Panc1 (cell line): Measurements from ENCODE around the gene TSPAN14. TPM values are rescaled to one million over a fixed set of nuclear protein-coding genes. Genes with fewer than 3 reads are reported as not detected.

Experiments used
- ATAC-seq: fragments of 200-7000 bp; cut with Tn5 transposase; 2 replicates; pipeline ENCODE4 v1.9.1; 2020; ENCODE audit warnings: mild to moderate bottlenecking, moderate library complexity
- BruUV-seq: library from RNA; stranded (reverse); fragments of 400-500 nt; replicated peaks from 2 replicates; lab custom pipeline; 2021; lab: Mats Ljungman, UMichigan
- CTCF ChIA-PET: fragments of 300-600 bp; sonication (Branson Sonifier 250); formaldehyde crosslinking; loops from one replicate; lab custom pipeline; 2022; ENCODE audit warnings: antibody characterized with exemption; lab: Charles Lee
- POLR2A ChIA-PET: fragments of 300-600 bp; sonication (Branson Sonifier 250); formaldehyde crosslinking; loops from one replicate; lab custom pipeline; 2022; ENCODE audit warnings: antibody characterized with exemption; lab: Charles Lee
- DNase-seq: peaks from one replicate; pipeline ENCODE4 v3.0.0-alpha.2; 2010; ENCODE audit warnings: low read depth, low spot score
- H3K27ac ChIP-seq: 2 replicates; pipeline ENCODE4 v1.5.1; 2011; ENCODE audit warnings: mild to moderate bottlenecking, low read length, inconsistent platforms
- H3K27me3 ChIP-seq: fragments of 200-500 bp; sonication (Bioruptor generic); 2 replicates; pipeline ENCODE4 v1.6.0; 2014; ENCODE audit warnings: low read length, inconsistent platforms; ENCODE audit not compliant: control insufficient read depth, insufficient read depth
- H3K36me3 ChIP-seq: fragments of 200-500 bp; sonication (Bioruptor generic); 2 replicates; pipeline ENCODE4 v1.5.1; 2014; ENCODE audit warnings: inconsistent platforms, mild to moderate bottlenecking, low read length, moderate library complexity; ENCODE audit not compliant: control insufficient read depth, insufficient read depth
- H3K4me1 ChIP-seq: 2 replicates; pipeline ENCODE4 v1.5.1; 2011; ENCODE audit warnings: inconsistent platforms, mild to moderate bottlenecking, low read length, moderate library complexity; ENCODE audit not compliant: control insufficient read depth, insufficient read depth
- H3K4me3 ChIP-seq, 2 experiments: 2 replicates each; pipeline ENCODE4 v1.5.1; 2011 to 2012; ENCODE audit warnings: low read depth in 2 of 2, low read length in 2 of 2, mild to moderate bottlenecking in 2 of 2, inconsistent platforms in 1 of 2, moderate library complexity in 1 of 2
- H3K9me3 ChIP-seq: fragments of 200-500 bp; sonication (Bioruptor generic); 2 replicates; pipeline ENCODE4 v1.5.1; 2014; ENCODE audit warnings: low read depth, mild to moderate bottlenecking, inconsistent platforms, low read length, moderate library complexity; ENCODE audit not compliant: control insufficient read depth, insufficient read depth
- CTCF ChIP-seq: fragments of 450-650 bp; IDR thresholded peaks from 2 replicates; pipeline ENCODE4 v1.5.1; 2017; ENCODE audit warnings: mild to moderate bottlenecking
- POLR2AphosphoS5 ChIP-seq: IDR thresholded peaks from 2 replicates; pipeline ENCODE4 v1.6.1; 2012; ENCODE audit warnings: mild to moderate bottlenecking, low read depth, low read length, moderate library complexity
- REST ChIP-seq, 2 experiments: IDR thresholded peaks; 2 replicates each; pipeline ENCODE4 v1.6.1; 2011 to 2012; ENCODE audit warnings: low read depth in 2 of 2, control low read depth in 1 of 2, low read length in 1 of 2, mild to moderate bottlenecking in 1 of 2, moderate library complexity in 1 of 2; ENCODE audit not compliant: insufficient read depth in 1 of 2
- SIN3A ChIP-seq: IDR thresholded peaks from 2 replicates; pipeline ENCODE4 v1.6.1; 2012; ENCODE audit warnings: low read depth, mild to moderate bottlenecking, low read length, moderate library complexity, borderline replicate concordance; ENCODE audit not compliant: insufficient read depth
- TCF7L2 ChIP-seq: IDR thresholded peaks from 2 replicates; pipeline ENCODE4 v1.6.1; 2011; ENCODE audit warnings: mild to moderate bottlenecking, low read depth, low read length, inconsistent platforms
- in situ Hi-C: cut with HindIII; loops from 2 replicates; pipeline ENCODE4 v1.10.0; 2016; ENCODE audit warnings: low sequenced_read_pairs, low pct_unique_long_range_greater_than_20kb
- intact Hi-C: fragments of 100-400 bp; cut with micrococcal nuclease; formaldehyde crosslinking; loops from one replicate; pipeline ENCODE4 v1.10.0; 2022; ENCODE audit not compliant: unreplicated experiment
- total RNA-seq: library from RNA; stranded (reverse); gene quantifications from one replicate; pipeline ENCODE4 v1.2.1, GENCODE V29; 2021; ENCODE audit not compliant: unreplicated experiment

TSPAN14 gene
- total RNA-seq, 1 experiment from 2014 or later: 39.0 TPM

- H3K4me1 ChIP-seq: peaks cover 24% of the 10 kb centered on the region
- ChIA-PET CTCF (no interaction called here), POLR2A (interaction anchor here (0.6 kb wide), 1 partner anchor 40 kb away, joined by 3 read pairs; no protein-coding TSS in a partner anchor)
- in situ Hi-C loops: no loop called here
- no peaks in the 10 kb centered on the region for H3K27me3 ChIP-seq
- no peaks in the 10 kb centered on the region for H3K9me3 ChIP-seq
- intact Hi-C loops: no loop called here
- TF ChIP-seq TCF7L2 (no peak), SIN3A (no peak)
- H3K4me3 ChIP-seq: no peak overlapping the region
- no peaks in the 10 kb centered on the region for H3K36me3 ChIP-seq
- H3K27ac ChIP-seq: no peak overlapping the region
- no TSS peak for BruUV-seq
- ATAC-seq: no peak
- no peak for DNase-seq
These were observed 13.9 kb downstream of the TSPAN14 start for GRCh38 chr10:80468002-80468401.

GRCh38 chr10:80468806-80469421 lies 14.8 kb downstream of the TSPAN14 start:
- H3K36me3 ChIP-seq: no peaks in the 10 kb centered on the region
- H3K27ac ChIP-seq: no peak overlapping the region
- BruUV-seq: no TSS peak
- H3K27me3 ChIP-seq: no peaks in the 10 kb centered on the region
- TF ChIP-seq CTCF (no peak), SIN3A (no peak), TCF7L2 (no peak), POLR2AphosphoS5 (no peak), REST (IDR thresholded peaks at IDR 0.05; ENCODE audit: insufficient read depth in 1 of 2, low read depth in 2 of 2, low read length in 1 of 2) (no peak)
- DNase-seq (no peak), ATAC-seq (no peak)
- intact Hi-C loops: no loop called here
- no peak overlapping the region for H3K4me3 ChIP-seq
- POLR2A ChIA-PET: no interaction called here
- no peaks in the 10 kb centered on the region for H3K9me3 ChIP-seq
- in situ Hi-C loops: no loop called here
- CTCF ChIA-PET: interaction anchor here (0.6 kb wide), 2 partner anchors 91 to 1001 kb away, joined by 3 to 5 read pairs; no protein-coding TSS in a partner anchor
- H3K4me1 ChIP-seq: peaks cover 24% of the 10 kb centered on the region

- H3K27ac ChIP-seq: no peak overlapping the region
- no peak overlapping the region for H3K4me3 ChIP-seq
- no peak for DNase-seq
- no peaks in the 10 kb centered on the region for H3K9me3 ChIP-seq
- H3K36me3 ChIP-seq: no peaks in the 10 kb centered on the region
- no TSS peak for BruUV-seq
- CTCF ChIA-PET: interaction anchor here (1.1 kb wide), 1 partner anchor 36 kb away, joined by 3 read pairs; no protein-coding TSS in a partner anchor
- in situ Hi-C loops: no loop called here
- no peak for TF ChIP-seq SIN3A
- TF ChIP-seq TCF7L2: no peak
- intact Hi-C loops: no loop called here
- ATAC-seq: no peak
- POLR2A ChIA-PET: no interaction called here
- H3K4me1 ChIP-seq: peaks cover 13% of the 10 kb centered on the region
- H3K27me3 ChIP-seq: no peaks in the 10 kb centered on the region
These were observed 16.2 kb downstream of the TSPAN14 start for GRCh38 chr10:80470266-80470665.
